ENCODE data around the gene TNIK.
A peak's percentile ranks its signal among the peaks of the same experiment; 100 is the strongest.

TNIK gene

DNA sequence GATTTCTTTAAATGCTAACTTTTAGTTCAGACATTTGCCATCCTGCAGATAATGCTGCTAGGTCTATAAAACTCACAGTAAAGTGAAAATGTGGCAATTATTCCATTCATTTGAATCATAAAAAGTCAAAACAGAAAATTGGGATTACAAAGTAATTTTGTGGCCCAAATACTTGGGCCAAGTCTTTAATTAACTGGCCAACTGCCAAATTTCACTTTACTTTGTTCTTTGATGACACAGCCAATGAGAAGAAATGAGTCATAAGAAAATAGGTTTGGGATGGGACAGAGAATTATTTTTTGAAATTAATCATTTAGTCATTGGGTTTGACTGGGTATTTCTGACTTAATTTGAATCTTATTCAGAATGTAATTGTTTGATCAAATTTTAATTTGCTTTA, 343.8 kb downstream of the TNIK start:
- DNase-seq, result no peak

DNA sequence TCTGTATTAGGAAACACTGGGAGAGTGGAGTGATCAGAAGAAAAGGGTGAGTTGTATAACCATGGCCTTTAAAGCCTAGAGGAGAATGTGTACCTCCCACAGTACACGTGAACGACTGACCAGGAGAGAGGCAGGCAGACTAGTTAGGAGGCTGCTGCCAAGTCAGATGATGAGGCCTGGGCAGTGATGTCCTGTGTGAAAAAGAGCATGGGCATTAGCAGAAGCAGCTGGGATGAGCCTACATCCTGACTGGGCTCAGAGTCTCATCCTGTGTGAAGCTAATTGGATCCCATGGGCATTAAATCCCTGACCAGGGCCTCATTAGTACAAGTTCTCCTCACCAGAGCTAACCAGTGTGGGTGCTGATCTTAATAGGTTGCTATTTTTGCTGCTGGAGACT, 344.5 kb downstream of the TNIK start:
- no peak for DNase-seq

DNA sequence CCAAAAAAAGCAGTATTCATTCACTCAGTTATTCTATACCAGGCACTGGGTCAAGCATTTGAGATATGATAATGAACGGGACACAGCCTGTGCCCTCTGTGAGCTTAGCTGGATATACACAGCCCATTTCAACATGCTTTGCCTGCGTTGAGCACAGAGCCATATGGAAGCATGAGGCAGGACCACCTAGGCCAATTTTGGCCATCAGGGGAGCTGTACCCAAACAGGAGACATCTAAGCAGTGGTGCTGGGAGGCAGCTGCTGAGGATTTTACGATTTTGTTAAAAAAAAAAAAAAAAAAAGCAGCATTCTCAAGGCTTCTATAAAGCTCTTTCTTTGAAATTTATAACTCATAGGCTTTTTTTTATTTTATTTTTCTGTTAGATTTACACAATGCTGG, 346.5 kb downstream of the TNIK start:
- peak; percentile 35 for DNase-seq

DNA sequence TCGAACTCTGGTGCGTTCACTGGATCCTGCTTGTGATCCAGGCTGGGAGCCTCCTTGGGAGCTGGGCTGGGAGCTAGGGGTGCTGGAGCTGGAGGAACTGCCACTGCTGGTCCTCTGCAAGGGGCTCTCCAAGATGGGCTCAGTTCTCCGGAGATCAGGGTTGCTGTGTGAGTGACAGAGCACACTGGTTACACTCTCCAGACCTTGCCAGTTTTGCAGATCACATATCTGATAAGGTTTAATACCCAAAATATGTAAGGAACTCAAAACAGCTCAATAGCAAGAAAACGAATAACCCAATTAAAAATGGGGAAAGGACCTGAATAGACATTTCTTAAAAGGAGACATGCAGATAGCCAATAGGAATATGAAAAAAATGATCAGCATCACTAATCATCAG, 349.5 kb downstream of the TNIK start:
- DNase-seq, result no peak

DNA sequence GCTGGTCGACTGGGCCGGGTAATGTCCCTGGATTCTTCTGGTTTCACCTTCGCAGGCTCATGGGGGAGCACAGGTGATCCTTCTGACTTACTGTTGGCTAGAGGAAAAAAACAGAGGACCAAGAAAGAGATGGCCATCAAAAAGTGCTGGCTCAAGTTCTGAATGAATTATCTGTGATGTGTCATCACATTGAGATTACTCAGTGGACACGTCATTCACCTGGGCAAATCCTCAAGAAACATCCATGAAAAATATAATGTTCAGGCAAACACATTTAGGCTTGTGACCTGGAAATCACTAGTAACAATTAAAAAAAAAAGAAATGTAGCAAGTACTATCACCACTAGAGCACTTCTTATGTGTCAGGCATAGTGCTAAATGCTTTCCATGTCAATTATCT, 352.1 kb downstream of the TNIK start:
- no peak for DNase-seq

DNA sequence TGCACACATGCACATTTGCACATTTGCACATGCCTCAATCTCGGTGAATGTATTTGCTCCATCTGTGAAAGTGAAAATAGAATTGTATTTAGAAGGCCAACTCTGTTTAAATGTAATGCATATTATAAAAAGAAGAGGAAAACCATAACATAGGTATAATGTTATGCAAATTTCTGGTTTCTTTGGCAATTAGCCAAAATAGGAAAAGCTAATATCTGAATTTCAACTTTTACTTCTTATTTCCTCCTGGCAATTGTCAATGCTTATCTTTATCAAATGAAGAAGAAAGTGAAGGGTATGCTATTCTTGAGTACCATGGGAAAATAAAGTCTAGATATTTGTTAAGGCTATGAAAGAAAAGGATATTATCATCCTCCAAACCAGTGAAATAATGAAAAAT, 357.0 kb downstream of the TNIK start:
- no peak for DNase-seq

DNA sequence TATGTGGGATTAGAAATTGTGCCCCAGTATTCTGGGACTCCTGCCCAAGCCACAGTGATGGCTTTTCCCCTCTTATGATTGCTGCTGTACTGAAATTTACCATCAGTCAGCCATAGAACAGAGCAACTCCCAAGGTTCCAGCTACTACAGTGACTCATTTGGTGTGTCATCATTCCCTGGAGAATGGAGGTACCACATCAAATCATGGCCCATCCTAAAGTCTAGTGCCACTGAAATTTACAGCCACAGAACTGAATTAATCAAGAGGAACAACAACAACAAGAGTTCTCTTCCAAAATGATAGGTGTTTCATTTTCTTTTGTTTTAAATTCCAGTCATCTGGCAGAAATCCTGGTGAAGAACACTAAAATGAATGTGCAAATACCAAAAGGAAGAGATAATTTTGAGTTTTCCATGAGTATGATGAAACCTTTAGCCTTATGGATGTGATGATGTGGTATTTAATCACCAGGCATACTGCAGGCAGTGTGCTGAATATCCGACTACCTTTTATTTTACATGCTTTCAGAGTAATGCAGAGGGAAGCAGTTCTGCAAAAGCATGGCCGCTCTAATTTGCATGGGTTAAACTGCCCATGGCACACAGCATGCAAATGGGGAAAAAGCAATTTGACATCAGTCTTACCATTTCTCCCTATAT, 358.1 kb downstream of the TNIK start:
- no peak for DNase-seq

DNA sequence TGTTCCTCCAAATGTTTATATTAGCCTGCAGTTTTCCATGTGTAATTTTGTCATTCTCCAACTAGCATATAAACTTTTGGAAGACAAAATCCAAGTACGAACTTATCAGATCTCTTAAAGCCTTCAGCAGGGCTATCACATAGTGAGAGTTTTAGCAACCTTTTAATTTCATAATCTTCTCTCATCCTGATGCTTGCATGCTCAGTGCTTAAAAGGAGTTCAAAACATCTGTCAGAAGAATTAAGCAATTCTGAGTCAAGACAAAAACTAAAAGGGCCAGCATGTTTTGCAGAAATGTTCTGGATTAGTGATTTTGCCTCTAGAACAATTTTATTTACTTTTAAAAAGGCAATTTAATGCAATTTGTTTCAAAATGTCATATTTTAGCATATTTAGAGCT, 360.3 kb downstream of the TNIK start:
- no peak for DNase-seq

DNA sequence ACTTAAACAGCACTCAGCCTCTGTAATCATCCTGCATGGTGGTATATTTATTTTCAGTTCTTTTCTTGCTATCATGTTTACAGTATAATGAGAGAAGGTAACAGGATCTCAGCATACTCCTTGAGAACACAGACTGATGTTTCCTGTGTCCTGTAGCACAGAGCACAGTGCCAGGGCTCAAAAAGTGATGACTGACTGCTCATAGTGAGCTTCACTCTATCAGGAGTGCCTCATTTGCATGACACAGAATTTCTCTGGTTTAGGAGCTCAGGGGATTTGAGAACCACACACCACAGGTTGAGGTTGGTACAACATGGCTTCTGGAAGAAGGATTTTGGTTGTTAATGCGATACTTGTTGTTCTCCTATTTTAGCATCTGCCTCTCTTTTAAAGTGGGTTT, 365.1 kb downstream of the TNIK start:
- no peak for DNase-seq

DNA sequence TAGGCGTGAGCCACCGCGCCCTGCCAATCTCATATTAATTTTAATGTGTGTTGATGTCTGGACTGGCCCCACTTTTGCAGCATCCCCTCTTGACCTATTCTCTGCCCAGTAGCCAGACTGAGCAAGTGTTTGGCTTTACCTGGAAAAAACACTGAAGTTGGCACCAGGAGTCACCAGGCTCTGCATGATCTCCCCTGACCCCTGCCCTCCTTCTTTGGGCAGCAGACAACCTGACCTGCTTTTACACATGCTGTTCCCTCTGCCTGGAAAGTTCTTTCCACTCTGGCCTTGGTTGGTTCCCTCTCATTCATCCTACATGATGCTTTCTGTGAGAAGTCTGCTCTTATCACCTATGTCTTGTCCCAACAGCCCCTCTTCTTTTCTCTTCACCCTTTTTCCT, 365.8 kb downstream of the TNIK start:
- DNase-seq, result no peak

DNA sequence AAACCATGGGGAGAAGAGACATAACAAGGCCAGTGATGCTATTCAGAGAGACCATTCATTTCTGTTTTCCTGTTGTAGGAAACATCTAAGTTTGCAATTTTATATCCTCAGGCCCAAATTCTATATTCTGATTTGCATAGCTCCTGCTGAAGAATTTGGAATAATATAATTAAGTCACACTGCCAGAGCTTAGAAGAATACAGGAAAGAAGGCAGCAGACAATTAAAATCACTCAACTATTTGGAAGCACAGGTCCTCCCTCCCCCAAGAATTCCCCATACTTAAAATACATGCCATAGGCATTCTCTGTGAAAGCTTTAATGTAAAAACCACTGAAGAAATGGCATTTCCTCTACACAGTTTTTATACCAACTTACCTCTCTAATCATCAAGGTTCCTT, 366.7 kb downstream of the TNIK start:
- no peak for DNase-seq

DNA sequence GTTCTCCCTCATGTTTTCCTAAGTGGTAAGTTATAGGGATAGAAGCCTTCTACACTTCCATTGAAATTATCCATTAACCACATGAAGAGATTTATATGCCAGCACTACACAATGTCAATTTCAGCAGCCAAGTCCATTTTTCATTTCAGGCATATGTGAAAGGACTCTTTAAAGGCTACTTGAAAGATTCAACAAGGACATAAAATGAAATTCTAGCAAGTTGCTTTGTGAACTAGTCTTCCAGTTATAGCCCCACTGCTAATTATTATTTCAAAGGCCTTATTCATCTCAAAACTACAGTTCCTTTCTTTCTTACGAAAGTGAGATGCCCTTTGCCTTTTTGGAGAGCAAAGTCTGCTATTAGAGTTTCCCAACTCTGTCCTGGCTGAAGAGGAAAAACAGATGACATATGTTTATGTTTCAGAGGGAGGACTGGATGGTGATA, 367.7 kb downstream of the TNIK start:
- DNase-seq, result no peak

DNA sequence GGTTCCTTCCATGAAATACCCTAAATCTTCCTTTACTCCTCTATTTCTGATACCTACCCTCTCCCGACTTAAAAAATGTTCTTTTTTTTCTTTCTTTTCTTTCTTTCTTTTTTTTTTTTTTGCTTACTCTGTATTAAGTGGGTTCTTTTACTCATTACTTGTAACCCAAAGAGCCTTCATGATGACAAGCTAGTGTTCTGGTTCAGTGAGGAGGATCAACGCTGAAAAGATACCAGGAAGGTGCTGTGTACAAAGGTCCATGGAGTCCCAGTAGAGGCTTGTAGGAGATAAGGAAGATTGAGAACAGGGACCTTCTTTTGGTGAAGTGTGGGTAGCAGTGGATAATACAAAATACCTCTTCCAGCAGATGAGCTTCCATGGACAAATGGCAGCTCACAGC, 369.9 kb downstream of the TNIK start:
- DNase-seq, result no peak

DNA sequence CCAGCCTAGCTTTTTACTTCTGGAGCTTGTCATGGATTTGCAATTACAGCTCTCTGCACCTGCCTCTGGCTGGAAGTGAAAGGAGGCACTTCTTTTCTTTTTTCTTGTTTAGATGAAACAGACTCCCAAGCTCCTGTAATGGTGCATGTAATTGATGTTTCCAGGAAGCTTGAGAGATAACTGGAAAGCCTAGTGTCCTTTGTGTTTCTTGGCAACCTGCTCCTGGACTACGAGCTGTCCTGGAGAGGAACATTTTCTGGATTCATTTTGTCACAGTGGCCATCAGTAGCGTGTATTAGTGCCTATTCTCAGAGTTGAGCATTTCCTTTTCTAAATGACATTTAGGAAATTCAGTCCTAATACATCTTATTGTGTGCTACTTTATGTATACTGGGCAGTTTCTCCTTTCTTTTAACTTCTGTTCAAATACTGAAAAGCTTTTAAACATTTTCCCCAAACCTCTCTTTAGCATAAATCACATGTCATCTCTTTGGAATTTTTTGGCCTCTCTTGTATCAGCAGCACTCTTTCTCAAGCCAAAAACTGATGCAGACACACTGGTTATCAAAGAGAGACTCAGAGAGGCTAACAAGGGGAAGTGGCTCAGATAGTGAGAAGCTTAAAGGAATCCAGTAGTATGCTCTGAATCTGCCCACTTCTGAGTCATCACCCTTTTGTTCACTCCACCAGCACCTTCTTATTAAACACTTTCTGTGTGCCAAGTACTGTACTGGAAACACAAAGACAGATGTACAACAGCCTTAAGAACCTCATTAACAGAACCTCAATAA, 371.0 kb downstream of the TNIK start:
- no peak for DNase-seq

DNA sequence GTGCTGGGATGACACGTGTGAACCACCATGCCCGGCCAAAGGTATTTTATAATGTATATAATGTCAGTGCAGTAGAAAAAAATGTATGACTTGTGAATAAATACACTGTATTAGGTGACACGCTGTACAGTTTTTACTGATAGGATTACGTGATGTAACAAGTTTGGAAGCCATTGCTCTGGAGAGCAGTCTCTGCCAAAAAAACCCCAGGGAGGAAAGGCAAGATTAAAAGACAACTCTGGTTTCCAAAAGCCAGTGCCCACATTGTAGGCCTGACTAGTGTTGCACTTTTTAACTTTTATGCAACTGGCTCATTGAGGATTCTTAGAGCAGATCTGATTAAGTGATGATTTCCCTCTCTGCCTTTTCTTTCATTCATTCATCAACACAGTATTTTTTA, 371.7 kb downstream of the TNIK start:
- no peak for DNase-seq

DNA sequence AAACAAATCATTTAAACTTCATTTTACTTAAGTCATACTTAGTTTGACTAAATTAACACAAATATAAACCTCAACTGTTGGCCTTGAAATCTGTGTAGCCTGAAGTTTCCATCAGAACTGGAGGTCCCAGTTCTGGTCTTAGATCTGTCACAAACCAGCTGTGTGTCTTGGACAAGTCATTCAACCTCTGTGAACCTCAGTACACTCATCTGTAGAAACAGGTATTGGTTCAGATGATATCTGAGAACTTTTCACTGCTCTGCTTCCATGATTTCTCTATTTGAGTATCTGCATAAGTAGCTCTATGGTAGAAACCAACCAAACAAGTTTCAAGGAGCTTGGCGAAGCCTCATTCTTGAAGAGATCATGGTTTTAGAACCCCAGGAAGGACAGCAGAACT, 373.3 kb downstream of the TNIK start:
- DNase-seq, result no peak

DNA sequence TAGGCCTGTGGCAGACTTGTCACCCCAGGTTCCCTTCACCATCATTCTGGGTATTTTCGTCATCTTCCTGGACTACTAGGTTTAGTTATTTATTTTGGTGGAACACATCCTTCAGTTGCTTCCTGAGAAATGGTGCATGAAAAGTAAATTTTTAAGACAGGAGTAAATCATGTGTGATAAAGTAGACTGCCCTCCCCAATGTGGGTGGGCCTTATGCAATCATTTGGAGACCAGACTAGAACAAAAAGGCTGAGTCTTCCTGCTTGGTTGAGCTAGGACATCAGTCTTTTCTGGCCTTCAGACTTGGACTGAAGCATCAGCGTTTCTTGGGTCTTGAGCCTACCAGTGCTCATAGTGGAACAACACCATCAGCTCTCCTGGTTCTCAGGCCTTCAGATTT, 382.9 kb downstream of the TNIK start:
- DNase-seq, result no peak

DNA sequence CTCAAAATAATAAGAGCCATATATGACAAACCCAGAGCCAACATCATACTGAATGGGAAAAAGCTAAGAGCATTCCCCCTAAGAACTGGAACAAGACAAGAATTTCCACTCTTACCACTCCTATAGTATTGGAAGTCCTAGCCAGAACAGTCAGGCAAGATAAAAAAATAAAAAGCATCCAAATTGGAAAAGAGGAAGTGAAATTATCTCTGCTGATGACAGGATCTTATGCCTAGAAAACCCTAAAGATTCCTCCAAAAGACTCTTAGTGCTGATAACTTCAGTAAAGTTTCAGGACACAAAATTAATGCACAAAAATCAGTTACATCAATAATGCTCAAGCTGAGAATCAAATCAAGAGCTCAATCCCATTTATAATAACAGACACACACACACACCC, 387.8 kb downstream of the TNIK start:
- no peak for DNase-seq

DNA sequence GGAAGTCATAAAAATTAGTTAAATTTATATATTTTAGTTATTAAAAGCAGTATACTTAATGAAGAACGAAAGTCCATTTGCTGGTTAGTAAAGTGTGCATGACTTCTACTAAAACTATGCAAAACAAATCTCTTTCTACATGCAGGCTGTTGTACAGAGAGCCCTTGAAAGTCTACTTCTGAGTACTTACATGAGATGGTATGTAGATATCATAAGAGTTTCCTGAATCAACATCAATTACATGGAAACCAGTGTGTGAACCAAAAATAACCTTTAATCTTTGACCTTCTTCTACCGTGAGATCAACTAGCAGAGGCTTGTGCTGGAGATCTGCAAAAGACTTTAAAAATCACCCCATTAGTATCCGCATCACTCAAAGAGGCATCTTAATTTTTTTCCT, 391.5 kb downstream of the TNIK start:
- DNase-seq, result no peak

DNA sequence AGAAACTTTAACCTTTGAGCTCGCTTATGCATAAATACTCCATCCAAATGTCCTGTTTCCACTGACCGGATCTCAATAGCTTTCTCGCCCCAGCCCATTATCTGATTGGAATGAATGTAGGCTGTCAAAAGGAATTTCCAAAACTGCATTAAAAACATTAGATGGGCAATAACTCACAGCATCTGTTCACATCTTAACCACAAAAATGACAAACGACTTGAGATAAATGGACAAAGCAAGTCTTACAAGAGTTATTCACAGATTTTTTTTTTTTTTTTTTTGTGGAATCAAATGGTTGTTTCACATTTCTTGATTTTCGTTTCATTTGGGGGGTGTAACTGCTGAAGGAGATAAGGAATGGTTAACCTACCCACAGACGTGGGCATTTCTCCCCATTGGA, 394.0 kb downstream of the TNIK start:
- DNase-seq, result no peak

DNA sequence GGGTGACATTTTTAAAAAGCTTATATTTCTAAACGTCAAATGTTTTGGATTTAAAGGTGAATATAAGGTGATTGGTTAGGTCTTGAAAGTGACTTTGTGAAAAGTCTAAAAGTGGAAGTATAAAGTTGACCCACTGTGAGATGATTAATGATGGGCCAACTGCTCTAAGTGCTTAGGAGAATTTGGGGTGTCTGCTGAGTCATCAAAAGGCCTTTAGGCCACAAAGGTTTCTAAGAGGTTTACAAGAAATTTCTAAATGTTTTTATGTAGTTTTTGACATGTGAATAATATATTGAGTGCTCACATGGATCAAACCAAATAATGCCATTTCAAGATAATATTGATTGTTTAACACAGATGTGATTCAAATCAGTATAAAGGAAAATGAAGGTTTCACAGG, 394.5 kb downstream of the TNIK start:
- no peak for DNase-seq

DNA sequence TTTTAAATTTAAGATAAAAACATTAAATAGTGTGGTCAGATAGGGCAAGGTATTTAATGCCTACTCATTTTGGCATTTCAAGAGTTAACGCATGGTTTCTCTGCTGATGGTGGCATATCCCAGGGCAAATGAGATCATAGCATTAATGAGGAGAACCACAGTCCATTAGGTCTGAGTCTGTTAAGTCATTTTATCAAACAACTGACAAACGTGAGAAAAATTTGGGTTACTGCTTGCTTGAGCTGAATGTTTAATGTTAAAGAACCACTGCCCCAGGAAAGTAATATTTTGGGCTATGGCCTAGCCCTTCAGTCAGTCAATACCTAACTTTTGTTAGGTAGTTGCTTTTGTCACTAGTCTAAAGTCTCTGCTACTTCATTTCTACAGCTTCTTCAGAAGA, 395.7 kb downstream of the TNIK start:
- no peak for DNase-seq

DNA sequence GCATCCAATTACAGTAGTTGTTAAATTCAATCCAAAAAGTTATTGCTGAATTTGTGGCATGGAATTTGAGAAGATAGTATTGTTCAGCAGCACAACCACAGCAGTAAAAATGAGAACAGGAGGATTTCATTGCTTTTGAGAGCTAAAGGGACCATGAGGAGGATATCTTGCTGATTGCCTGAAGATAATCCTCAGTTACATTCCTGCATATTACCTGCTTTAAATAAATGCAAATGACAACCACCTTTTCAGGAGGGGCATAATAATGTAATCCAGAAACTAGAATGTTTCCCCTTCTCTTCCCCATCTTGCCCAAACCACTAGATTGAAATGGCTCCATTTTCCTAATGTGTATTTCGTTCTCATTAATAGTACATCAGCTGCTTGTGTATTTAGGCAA, 398.5 kb downstream of the TNIK start:
- DNase-seq, result no peak

DNA sequence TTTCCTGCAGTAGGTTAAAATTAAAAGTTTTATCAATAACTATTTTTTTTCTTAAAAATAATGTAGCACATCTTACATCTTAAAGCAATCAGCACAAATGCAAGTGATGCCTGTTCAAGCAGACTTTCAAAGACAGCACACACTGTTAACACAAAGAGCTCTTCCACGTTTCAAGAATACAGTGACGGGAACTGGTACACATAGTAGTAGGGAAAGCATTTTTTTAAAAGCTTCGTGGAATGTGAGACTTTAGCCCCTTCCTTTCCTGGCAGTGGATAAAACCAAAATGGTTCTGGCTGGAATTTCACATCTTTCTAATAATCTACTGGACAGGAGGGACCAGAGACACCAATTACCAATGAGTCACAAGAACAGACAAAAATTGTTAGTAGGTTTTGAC, 400.2 kb downstream of the TNIK start:
- DNase-seq, result no peak
